Measurements from ENCODE around the gene NUP54.

NUP54 gene

GRCh38 chr4:76120199-76120598 lies 28.0 kb downstream of the NUP54 start:
- in situ Hi-C loops (cut with HindIII; ENCODE audit: low pct_unique_long_range_greater_than_20kb, low sequenced_read_pairs): no loop called here
- no peak for TF ChIP-seq JUND (IDR thresholded peaks at IDR 0.05; ENCODE audit: low read depth)
- no peak for DNase-seq (ENCODE audit: low read depth in 1 of 2, low spot score in 1 of 2)

- in situ Hi-C loops (cut with HindIII; ENCODE audit: low pct_unique_long_range_greater_than_20kb, low sequenced_read_pairs): no loop called here
- TF ChIP-seq JUND (IDR thresholded peaks at IDR 0.05; ENCODE audit: low read depth): no peak
- DNase-seq (ENCODE audit: low read depth in 1 of 2, low spot score in 1 of 2): no peak
Observed at GRCh38 chr4:76117536-76117935, 30.7 kb downstream of the NUP54 start.

- TF ChIP-seq JUND (IDR thresholded peaks at IDR 0.05; ENCODE audit: low read depth): no peak
- in situ Hi-C loops (cut with HindIII; ENCODE audit: low pct_unique_long_range_greater_than_20kb, low sequenced_read_pairs): no loop called here
- DNase-seq (ENCODE audit: low read depth in 1 of 2, low spot score in 1 of 2): no peak
Observed at GRCh38 chr4:76116821-76117220, 31.4 kb downstream of the NUP54 start.

- in situ Hi-C loops (cut with HindIII; ENCODE audit: low pct_unique_long_range_greater_than_20kb, low sequenced_read_pairs): no loop called here
- no peak for TF ChIP-seq JUND (IDR thresholded peaks at IDR 0.05; ENCODE audit: low read depth)
- DNase-seq (ENCODE audit: low read depth in 1 of 2, low spot score in 1 of 2): no peak
Observed at GRCh38 chr4:76108467-76109181, 39.6 kb downstream of the NUP54 start.

- TF ChIP-seq JUND (IDR thresholded peaks at IDR 0.05; ENCODE audit: low read depth): no peak
- DNase-seq (ENCODE audit: low read depth in 1 of 2, low spot score in 1 of 2): no peak
- in situ Hi-C loops (cut with HindIII; ENCODE audit: low pct_unique_long_range_greater_than_20kb, low sequenced_read_pairs): no loop called here
Observed at GRCh38 chr4:76106442-76106841, 41.8 kb downstream of the NUP54 start.

- TF ChIP-seq JUND (IDR thresholded peaks at IDR 0.05; ENCODE audit: low read depth): no peak
- in situ Hi-C loops (cut with HindIII; ENCODE audit: low pct_unique_long_range_greater_than_20kb, low sequenced_read_pairs): no loop called here
- peak in 1 of 2 experiments; percentile 7 for DNase-seq (ENCODE audit: low read depth in 1 of 2, low spot score in 1 of 2)
Observed at GRCh38 chr4:76105652-76106051, 42.5 kb downstream of the NUP54 start.

- in situ Hi-C loops (cut with HindIII; ENCODE audit: low pct_unique_long_range_greater_than_20kb, low sequenced_read_pairs): no loop called here
- DNase-seq (ENCODE audit: low read depth in 1 of 2, low spot score in 1 of 2): no peak
- TF ChIP-seq JUND (IDR thresholded peaks at IDR 0.05; ENCODE audit: low read depth): no peak
Observed at GRCh38 chr4:76096076-76096475, 52.1 kb downstream of the NUP54 start.

- TF ChIP-seq JUND (IDR thresholded peaks at IDR 0.05; ENCODE audit: low read depth): no peak
- in situ Hi-C loops (cut with HindIII; ENCODE audit: low pct_unique_long_range_greater_than_20kb, low sequenced_read_pairs): no loop called here
- no peak for DNase-seq (ENCODE audit: low read depth in 1 of 2, low spot score in 1 of 2)
Observed at GRCh38 chr4:76095568-76095967, 52.6 kb downstream of the NUP54 start.

- DNase-seq (ENCODE audit: low read depth in 1 of 2, low spot score in 1 of 2): peak in 1 of 2 experiments; percentile 3
- in situ Hi-C loops (cut with HindIII; ENCODE audit: low pct_unique_long_range_greater_than_20kb, low sequenced_read_pairs): no loop called here
- no peak for TF ChIP-seq JUND (IDR thresholded peaks at IDR 0.05; ENCODE audit: low read depth)
Observed at GRCh38 chr4:76091052-76091451, 57.1 kb downstream of the NUP54 start.

- TF ChIP-seq JUND (IDR thresholded peaks at IDR 0.05; ENCODE audit: low read depth): no peak
Observed at GRCh38 chr4:76090241-76090691, 57.9 kb downstream of the NUP54 start.

GRCh38 chr4:76088719-76089118 lies 59.5 kb downstream of the NUP54 start:
- TF ChIP-seq JUND (IDR thresholded peaks at IDR 0.05; ENCODE audit: low read depth): no peak
- in situ Hi-C loops (cut with HindIII; ENCODE audit: low pct_unique_long_range_greater_than_20kb, low sequenced_read_pairs): no loop called here
- no peak for DNase-seq (ENCODE audit: low read depth in 1 of 2, low spot score in 1 of 2)

More at GRCh38 chr4:76090241-76090691, 57.9 kb downstream of the NUP54 start:
- in situ Hi-C loops (cut with HindIII; ENCODE audit: low pct_unique_long_range_greater_than_20kb, low sequenced_read_pairs): no loop called here
- DNase-seq (ENCODE audit: low read depth in 1 of 2, low spot score in 1 of 2): peak in 1 of 2 experiments; percentile 16

GRCh38 chr4:76087007-76087769 lies 61.0 kb downstream of the NUP54 start:
- peak; percentile 16 to 76 for DNase-seq (ENCODE audit: low read depth in 1 of 2, low spot score in 1 of 2)
- in situ Hi-C loops (cut with HindIII; ENCODE audit: low pct_unique_long_range_greater_than_20kb, low sequenced_read_pairs): no loop called here
- no peak for TF ChIP-seq JUND (IDR thresholded peaks at IDR 0.05; ENCODE audit: low read depth)

GRCh38 chr4:76084542-76084941 lies 63.7 kb downstream of the NUP54 start:
- in situ Hi-C loops (cut with HindIII; ENCODE audit: low pct_unique_long_range_greater_than_20kb, low sequenced_read_pairs): no loop called here
- DNase-seq (ENCODE audit: low read depth in 1 of 2, low spot score in 1 of 2): no peak
- no peak for TF ChIP-seq JUND (IDR thresholded peaks at IDR 0.05; ENCODE audit: low read depth)

Measured in T47D (cell line).